C4-2B (cell line): ENCODE data around the gene SPACA1.

Source experiments
- ZFX ChIP-seq: fragments of 450-650 bp; IDR thresholded peaks from 2 replicates; pipeline ENCODE4 v1.6.1; 2017
- TF ChIP-seq, protein P1 (sequence below): fragments of 450-650 bp; conservative IDR thresholded peaks from 2 replicates; pipeline ENCODE4 v1.5.1; 2017; ENCODE audit warnings: mild to moderate bottlenecking

DNA sequence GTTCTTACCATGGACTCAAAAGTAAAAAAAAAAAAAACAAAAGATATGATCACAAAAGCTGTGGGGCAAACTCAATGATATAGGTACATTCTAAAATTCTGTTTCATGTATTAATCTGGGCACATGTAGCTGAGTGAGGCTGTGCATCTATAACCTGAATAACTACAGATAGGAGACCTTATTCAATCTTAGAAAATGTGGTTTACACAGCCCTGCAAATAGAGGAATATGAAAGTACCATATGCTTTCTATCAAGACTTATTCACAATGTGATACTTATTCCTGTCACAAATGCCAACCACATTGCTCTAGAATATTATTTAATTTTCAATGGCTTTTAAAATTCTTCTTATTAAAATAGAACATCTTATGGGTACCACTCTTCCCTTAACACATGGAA lies 3.1 kb upstream of the SPACA1 start:
- TF ChIP-seq, protein P1, sequence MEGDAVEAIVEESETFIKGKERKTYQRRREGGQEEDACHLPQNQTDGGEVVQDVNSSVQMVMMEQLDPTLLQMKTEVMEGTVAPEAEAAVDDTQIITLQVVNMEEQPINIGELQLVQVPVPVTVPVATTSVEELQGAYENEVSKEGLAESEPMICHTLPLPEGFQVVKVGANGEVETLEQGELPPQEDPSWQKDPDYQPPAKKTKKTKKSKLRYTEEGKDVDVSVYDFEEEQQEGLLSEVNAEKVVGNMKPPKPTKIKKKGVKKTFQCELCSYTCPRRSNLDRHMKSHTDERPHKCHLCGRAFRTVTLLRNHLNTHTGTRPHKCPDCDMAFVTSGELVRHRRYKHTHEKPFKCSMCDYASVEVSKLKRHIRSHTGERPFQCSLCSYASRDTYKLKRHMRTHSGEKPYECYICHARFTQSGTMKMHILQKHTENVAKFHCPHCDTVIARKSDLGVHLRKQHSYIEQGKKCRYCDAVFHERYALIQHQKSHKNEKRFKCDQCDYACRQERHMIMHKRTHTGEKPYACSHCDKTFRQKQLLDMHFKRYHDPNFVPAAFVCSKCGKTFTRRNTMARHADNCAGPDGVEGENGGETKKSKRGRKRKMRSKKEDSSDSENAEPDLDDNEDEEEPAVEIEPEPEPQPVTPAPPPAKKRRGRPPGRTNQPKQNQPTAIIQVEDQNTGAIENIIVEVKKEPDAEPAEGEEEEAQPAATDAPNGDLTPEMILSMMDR = no peak
- TF ChIP-seq ZFX = no peak
